H9 (cell line): Measurements from ENCODE around the gene SLC24A4. TPM values are rescaled to one million over a fixed set of nuclear protein-coding genes. Genes with fewer than 3 reads are reported as not detected.

Experiments used
- DNase-seq: peaks from one replicate; pipeline ENCODE4 v3.0.0-alpha.2; 2017
- H2AFZ ChIP-seq: one replicate; pipeline ENCODE4 v1.6.1; 2013; ENCODE audit warnings: mild to moderate bottlenecking, low read length, control low read depth, moderate library complexity
- H2AK5ac ChIP-seq: 2 replicates; pipeline ENCODE4 v1.6.1; 2013; ENCODE audit warnings: low read length, control low read depth, mixed read lengths; ENCODE audit not compliant: insufficient read length
- H2BK120ac ChIP-seq: one replicate; pipeline ENCODE4 v1.6.1; 2013; ENCODE audit warnings: low read depth, mild to moderate bottlenecking, low read length, control low read depth, inconsistent platforms; ENCODE audit not compliant: poor library complexity, severe bottlenecking
- H2BK12ac ChIP-seq: 2 replicates; pipeline ENCODE4 v1.6.1; 2013; ENCODE audit warnings: low read length, control low read depth, mixed read lengths, low read depth; ENCODE audit not compliant: insufficient read length
- H2BK15ac ChIP-seq: 2 replicates; pipeline ENCODE4 v1.6.1; 2013; ENCODE audit warnings: low read depth, low read length, control low read depth
- H2BK20ac ChIP-seq: one replicate; pipeline ENCODE4 v1.6.1; 2013; ENCODE audit warnings: low read depth, mild to moderate bottlenecking, low read length, control low read depth, inconsistent platforms; ENCODE audit not compliant: poor library complexity, severe bottlenecking
- H2BK5ac ChIP-seq: 2 replicates; pipeline ENCODE4 v1.6.1; 2013; ENCODE audit warnings: low read length, control low read depth, mixed read lengths; ENCODE audit not compliant: insufficient read length
- H3K14ac ChIP-seq: 2 replicates; pipeline ENCODE4 v1.6.1; 2013; ENCODE audit warnings: low read length, control low read depth; ENCODE audit not compliant: insufficient read depth
- H3K18ac ChIP-seq: 2 replicates; pipeline ENCODE4 v1.6.1; 2013; ENCODE audit warnings: low read depth, mild to moderate bottlenecking, mixed read lengths, low read length, control low read depth; ENCODE audit not compliant: insufficient read length
- H3K23ac ChIP-seq: 2 replicates; pipeline ENCODE4 v1.6.1; 2013; ENCODE audit warnings: low read length, control low read depth, mixed read lengths, low read depth; ENCODE audit not compliant: insufficient read length
- H3K23me2 ChIP-seq: 2 replicates; pipeline ENCODE4 v1.6.1; 2013; ENCODE audit warnings: low read depth, mild to moderate bottlenecking, mixed read lengths, low read length, control low read depth; ENCODE audit not compliant: insufficient read length, poor library complexity, severe bottlenecking
- H3K27ac ChIP-seq: 2 replicates; pipeline ENCODE4 v1.5.1; 2013; ENCODE audit warnings: low read length, control low read depth, mixed read lengths, low read depth; ENCODE audit not compliant: insufficient read length
- H3K27me3 ChIP-seq: 2 replicates; pipeline ENCODE4 v1.6.1; 2013; ENCODE audit warnings: low read length, control low read depth, inconsistent platforms; ENCODE audit not compliant: insufficient read depth
- H3K4ac ChIP-seq: 2 replicates; pipeline ENCODE4 v1.6.1; 2013; ENCODE audit warnings: low read depth, mild to moderate bottlenecking, control low read depth, inconsistent platforms, low read length, moderate library complexity
- H3K4me1 ChIP-seq: 2 replicates; pipeline ENCODE4 v1.6.1; 2013; ENCODE audit warnings: low read length, control low read depth, inconsistent platforms; ENCODE audit not compliant: insufficient read depth
- H3K4me2 ChIP-seq: 2 replicates; pipeline ENCODE4 v1.6.1; 2013; ENCODE audit warnings: low read length, control low read depth, mixed read lengths; ENCODE audit not compliant: insufficient read length, insufficient read depth
- H3K56ac ChIP-seq: 2 replicates; pipeline ENCODE4 v1.6.1; 2013; ENCODE audit warnings: low read depth, mild to moderate bottlenecking, mixed read lengths, low read length, control low read depth; ENCODE audit not compliant: insufficient read length
- H3K79me1 ChIP-seq: 2 replicates; pipeline ENCODE4 v1.6.1; 2013; ENCODE audit warnings: low read depth, mild to moderate bottlenecking, moderate library complexity, low read length, control low read depth, inconsistent platforms; ENCODE audit not compliant: insufficient read depth, poor library complexity, severe bottlenecking
- H3K79me2 ChIP-seq: 2 replicates; pipeline ENCODE4 v1.6.1; 2013; ENCODE audit warnings: low read length, control low read depth, inconsistent platforms; ENCODE audit not compliant: insufficient read depth
- H3K9ac ChIP-seq: 2 replicates; pipeline ENCODE4 v1.6.1; 2013; ENCODE audit warnings: low read length, control low read depth, mixed read lengths; ENCODE audit not compliant: insufficient read length; ENCODE audit errors: extremely low read depth
- H3K9me3 ChIP-seq: one replicate; pipeline ENCODE4 v1.6.1; 2013; ENCODE audit warnings: low read depth, low read length, inconsistent platforms; ENCODE audit not compliant: control insufficient read depth
- H3T11ph ChIP-seq: one replicate; pipeline ENCODE4 v1.6.1; 2013; ENCODE audit warnings: mild to moderate bottlenecking, low read length, control low read depth, inconsistent platforms
- H4K20me1 ChIP-seq: one replicate; pipeline ENCODE4 v1.6.1; 2013; ENCODE audit not compliant: control insufficient read depth, insufficient read length, insufficient read depth
- H4K5ac ChIP-seq: 2 replicates; pipeline ENCODE4 v1.6.1; 2013; ENCODE audit warnings: low read depth, mild to moderate bottlenecking, mixed read lengths, low read length, control low read depth; ENCODE audit not compliant: insufficient read length
- H4K8ac ChIP-seq: replicated peaks from 2 replicates; pipeline ENCODE4 v1.6.1; 2013; ENCODE audit warnings: low read length, control low read depth, mixed read lengths, low read depth; ENCODE audit not compliant: insufficient read length
- H4K91ac ChIP-seq: 2 replicates; pipeline ENCODE4 v1.6.1; 2013; ENCODE audit warnings: low read depth, mild to moderate bottlenecking, moderate library complexity, mixed read lengths, low read length, control low read depth; ENCODE audit not compliant: insufficient read length
- H3K27ac Mint-ChIP-seq, 3 experiments: 2 replicates in 2 of 3; 3 replicates in 1 of 3; pipeline ENCODE4 v1.8.0; 2020 to 2021; ENCODE audit warnings: mixed read lengths in 3 of 3, mild to moderate bottlenecking in 1 of 3, moderate library complexity in 1 of 3
- H3K27me3 Mint-ChIP-seq: 2 replicates; pipeline ENCODE4 v1.8.0; 2021; ENCODE audit warnings: low read depth, mild to moderate bottlenecking, moderate library complexity, mixed read lengths
- H3K36me3 Mint-ChIP-seq, 3 experiments: 2 replicates in 2 of 3; 3 replicates in 1 of 3; pipeline ENCODE4 v1.8.0; 2020 to 2021; ENCODE audit warnings: low read depth in 3 of 3, mixed read lengths in 3 of 3; ENCODE audit not compliant: insufficient read depth in 1 of 3
- H3K4me1 Mint-ChIP-seq, 2 experiments: 2 replicates each; pipeline ENCODE4 v1.8.0; 2020; ENCODE audit warnings: mixed read lengths in 2 of 2
- H3K4me3 Mint-ChIP-seq, 2 experiments: 2 replicates in 1 of 2; 3 replicates in 1 of 2; pipeline ENCODE4 v1.8.0; 2020 to 2021; ENCODE audit warnings: mild to moderate bottlenecking in 2 of 2, mixed read lengths in 2 of 2, moderate library complexity in 1 of 2
- H3K9me3 Mint-ChIP-seq, 2 experiments: 2 replicates in 1 of 2; 3 replicates in 1 of 2; pipeline ENCODE4 v1.8.0; 2020; ENCODE audit warnings: mild to moderate bottlenecking in 2 of 2, mixed read lengths in 2 of 2, moderate library complexity in 1 of 2
- WGBS: extraction: QIAGEN DNeasy Blood & Tissue Kit; methylation state at CpG from one replicate; pipeline ENCODE4 v1.1.7; 2013; ENCODE audit warnings: missing lambda C conversion rate, low lambda C conversion rate, mixed read lengths; ENCODE audit not compliant: insufficient read length; ENCODE audit errors: extremely low coverage; 5-methylcytosine and 5-hydroxymethylcytosine counted together
- total RNA-seq: library from RNA; stranded (reverse); gene quantifications from 2 replicates; pipeline ENCODE4 v1.2.1, GENCODE V29; 2021
- TF ChIP-seq, protein P1 (sequence below): fragments of 200-600 bp; sonication (generic); conservative IDR thresholded peaks from 3 replicates; pipeline ENCODE4 v1.8.0; 2021; ENCODE audit warnings: antibody characterized with exemption, mild to moderate bottlenecking

SLC24A4 gene
- total RNA-seq, 1 experiment from 2014 or later: 0.24 TPM

DNA sequence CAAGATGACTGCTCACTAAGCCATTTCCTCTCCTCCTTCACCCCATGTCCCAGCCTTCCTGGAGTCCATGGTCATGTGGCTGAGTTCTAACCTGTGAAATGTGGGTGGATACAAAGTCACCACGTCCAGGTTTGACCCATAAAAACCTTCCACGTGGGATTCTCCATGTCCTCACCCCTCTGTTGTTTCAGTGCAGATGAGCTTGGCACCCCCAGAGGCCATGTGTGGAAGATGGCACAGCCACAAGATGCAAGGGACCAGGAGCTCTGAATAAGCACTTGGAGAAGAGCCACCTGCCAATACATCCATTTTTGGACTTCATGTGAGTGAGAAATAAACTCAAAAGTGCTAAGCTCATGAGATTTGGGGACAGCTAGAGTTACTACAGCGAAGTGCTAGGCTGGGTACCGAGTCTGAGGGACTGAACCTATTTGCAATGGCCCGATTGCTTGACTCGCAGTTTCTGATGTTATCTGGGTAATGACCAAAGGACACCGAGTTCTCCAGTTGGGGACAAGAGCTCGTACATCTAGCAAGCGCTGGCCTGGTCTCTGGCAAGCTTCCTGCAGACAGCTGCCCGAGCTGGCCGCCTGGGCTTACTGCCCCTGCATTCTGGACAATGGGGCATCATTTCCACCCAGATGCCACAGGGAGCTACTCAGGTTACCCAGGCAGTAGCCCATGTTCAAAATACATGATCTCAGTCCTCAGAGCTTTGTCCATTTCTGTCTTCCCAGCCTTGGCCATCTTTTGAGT, 7.7 kb upstream of the SLC24A4 start:
- no peaks in the 10 kb centered on the region for H3K4me1 Mint-ChIP-seq
- no peak overlapping the region for H4K5ac ChIP-seq
- no peak overlapping the region for H3K23ac ChIP-seq
- H2BK12ac ChIP-seq: no peak overlapping the region
- peaks cover 39% of the 10 kb centered on the region for H3K27me3 Mint-ChIP-seq
- no peak overlapping the region for H3K4me2 ChIP-seq
- WGBS: no CpG with 5 or more reads among the region's 11 CpGs
- H3K9me3 Mint-ChIP-seq: no peaks in the 10 kb centered on the region; a peak in 1 of 5 replicates
- no peak for DNase-seq
- no peak overlapping the region for H3K18ac ChIP-seq
- H2AFZ ChIP-seq: no peak overlapping the region
- H2BK120ac ChIP-seq: no peak overlapping the region
- H2BK15ac ChIP-seq: no peak overlapping the region
- H3K14ac ChIP-seq: no peak overlapping the region
- H3K9ac ChIP-seq: no peak overlapping the region
- peak overlapping the region in 1 of 3 experiments; percentile 71; a peak in 1 of 7 replicates for H3K27ac Mint-ChIP-seq
- H3K79me1 ChIP-seq: no peaks in the 10 kb centered on the region
- no peaks in the 10 kb centered on the region for H3K36me3 Mint-ChIP-seq
- H4K91ac ChIP-seq: no peak overlapping the region
- H3K4me3 Mint-ChIP-seq: no peak overlapping the region
- H3T11ph ChIP-seq: no peak overlapping the region
- H3K4me1 ChIP-seq: no peaks in the 10 kb centered on the region
- no peak overlapping the region for H2AK5ac ChIP-seq
- no peaks in the 10 kb centered on the region for H3K23me2 ChIP-seq
- H2BK20ac ChIP-seq: no peak overlapping the region
- H3K27ac ChIP-seq: no peak overlapping the region
- no peak overlapping the region for H3K56ac ChIP-seq
- H3K4ac ChIP-seq: no peak overlapping the region
- no peaks in the 10 kb centered on the region for H3K79me2 ChIP-seq
- H4K8ac ChIP-seq: no peak overlapping the region
- H4K20me1 ChIP-seq: no peaks in the 10 kb centered on the region
- H2BK5ac ChIP-seq: no peak overlapping the region
- no peaks in the 10 kb centered on the region for H3K27me3 ChIP-seq
- TF ChIP-seq, protein P1, sequence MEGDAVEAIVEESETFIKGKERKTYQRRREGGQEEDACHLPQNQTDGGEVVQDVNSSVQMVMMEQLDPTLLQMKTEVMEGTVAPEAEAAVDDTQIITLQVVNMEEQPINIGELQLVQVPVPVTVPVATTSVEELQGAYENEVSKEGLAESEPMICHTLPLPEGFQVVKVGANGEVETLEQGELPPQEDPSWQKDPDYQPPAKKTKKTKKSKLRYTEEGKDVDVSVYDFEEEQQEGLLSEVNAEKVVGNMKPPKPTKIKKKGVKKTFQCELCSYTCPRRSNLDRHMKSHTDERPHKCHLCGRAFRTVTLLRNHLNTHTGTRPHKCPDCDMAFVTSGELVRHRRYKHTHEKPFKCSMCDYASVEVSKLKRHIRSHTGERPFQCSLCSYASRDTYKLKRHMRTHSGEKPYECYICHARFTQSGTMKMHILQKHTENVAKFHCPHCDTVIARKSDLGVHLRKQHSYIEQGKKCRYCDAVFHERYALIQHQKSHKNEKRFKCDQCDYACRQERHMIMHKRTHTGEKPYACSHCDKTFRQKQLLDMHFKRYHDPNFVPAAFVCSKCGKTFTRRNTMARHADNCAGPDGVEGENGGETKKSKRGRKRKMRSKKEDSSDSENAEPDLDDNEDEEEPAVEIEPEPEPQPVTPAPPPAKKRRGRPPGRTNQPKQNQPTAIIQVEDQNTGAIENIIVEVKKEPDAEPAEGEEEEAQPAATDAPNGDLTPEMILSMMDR: peak; percentile 22; the same call in 2 of the 3 replicates
- no peaks in the 10 kb centered on the region for H3K9me3 ChIP-seq
